Cardiac fibroblast (primary cell): ENCODE measurements around the gene NCMAP.

Experiments used
- DNase-seq, 2 donors: peaks; one replicate each; pipeline versions ENCODE4 v3.0.0 to v3.0.0-alpha.2; 2010; ENCODE audit warnings: low read depth in 2 of 2
- H3K4me3 ChIP-seq, 2 donors: replicated peaks in 1 of 2; 1 replicate in 1 of 2; 2 replicates in 1 of 2; pipeline ENCODE4 v1.5.1; 2011; ENCODE audit warnings: low read depth in 2 of 2, low read length in 2 of 2, mild to moderate bottlenecking in 2 of 2, moderate library complexity in 1 of 2
- TF ChIP-seq, protein P1 (sequence below): IDR thresholded peaks from one replicate; pipeline ENCODE4 v1.5.1; 2011; ENCODE audit warnings: low read depth, mild to moderate bottlenecking, low read length, inconsistent platforms

Gene NCMAP

GRCh38 chr1:24568475-24568874 is 12.6 kb downstream of the NCMAP start:
- TF ChIP-seq, protein P1, sequence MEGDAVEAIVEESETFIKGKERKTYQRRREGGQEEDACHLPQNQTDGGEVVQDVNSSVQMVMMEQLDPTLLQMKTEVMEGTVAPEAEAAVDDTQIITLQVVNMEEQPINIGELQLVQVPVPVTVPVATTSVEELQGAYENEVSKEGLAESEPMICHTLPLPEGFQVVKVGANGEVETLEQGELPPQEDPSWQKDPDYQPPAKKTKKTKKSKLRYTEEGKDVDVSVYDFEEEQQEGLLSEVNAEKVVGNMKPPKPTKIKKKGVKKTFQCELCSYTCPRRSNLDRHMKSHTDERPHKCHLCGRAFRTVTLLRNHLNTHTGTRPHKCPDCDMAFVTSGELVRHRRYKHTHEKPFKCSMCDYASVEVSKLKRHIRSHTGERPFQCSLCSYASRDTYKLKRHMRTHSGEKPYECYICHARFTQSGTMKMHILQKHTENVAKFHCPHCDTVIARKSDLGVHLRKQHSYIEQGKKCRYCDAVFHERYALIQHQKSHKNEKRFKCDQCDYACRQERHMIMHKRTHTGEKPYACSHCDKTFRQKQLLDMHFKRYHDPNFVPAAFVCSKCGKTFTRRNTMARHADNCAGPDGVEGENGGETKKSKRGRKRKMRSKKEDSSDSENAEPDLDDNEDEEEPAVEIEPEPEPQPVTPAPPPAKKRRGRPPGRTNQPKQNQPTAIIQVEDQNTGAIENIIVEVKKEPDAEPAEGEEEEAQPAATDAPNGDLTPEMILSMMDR: no peak
- no peak for DNase-seq
- H3K4me3 ChIP-seq: no peak overlapping the region

- H3K4me3 ChIP-seq: no peak overlapping the region
- DNase-seq: no peak
- TF ChIP-seq, protein P1: no peak
These were observed 14.6 kb downstream of the NCMAP start for GRCh38 chr1:24570265-24571125.

GRCh38 chr1:24572301-24572700 is 16.4 kb downstream of the NCMAP start:
- TF ChIP-seq, protein P1: no peak

GRCh38 chr1:24575905-24576587 is 20.2 kb downstream of the NCMAP start:
- no peak for DNase-seq
- TF ChIP-seq, protein P1: no peak
- H3K4me3 ChIP-seq: no peak overlapping the region

More at GRCh38 chr1:24572301-24572700, 16.4 kb downstream of the NCMAP start:
- H3K4me3 ChIP-seq: no peak overlapping the region
- no peak for DNase-seq

DNA sequence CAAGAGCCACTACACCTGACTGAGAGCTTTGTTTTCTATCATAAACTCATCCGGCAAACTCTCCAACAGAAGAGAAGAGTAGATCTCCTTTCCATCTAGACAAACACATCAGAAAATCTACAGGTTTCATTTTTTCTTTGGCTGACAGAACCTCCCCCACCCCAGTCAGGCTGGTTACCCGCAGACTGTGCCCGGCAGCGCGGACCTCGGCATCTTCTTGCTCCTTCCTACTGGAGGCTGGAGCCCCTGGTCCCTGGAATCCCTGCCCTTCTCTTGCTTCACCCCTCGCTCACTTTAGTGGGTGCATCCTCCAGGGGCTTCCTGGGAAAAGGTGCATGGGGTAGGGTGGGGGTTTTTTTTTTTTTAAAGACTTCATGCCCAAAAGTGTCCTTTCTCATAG is 23.0 kb downstream of the NCMAP start:
- TF ChIP-seq, protein P1: no peak
- H3K4me3 ChIP-seq: no peak overlapping the region
- no peak for DNase-seq

- DNase-seq: no peak
- TF ChIP-seq, protein P1: no peak
- H3K4me3 ChIP-seq: no peak overlapping the region
These were observed 24.9 kb downstream of the NCMAP start for GRCh38 chr1:24580756-24581155.
